DOHH2 (cell line): Measurements from ENCODE around the gene MPPE1.

ENCODE experiments used
- H3F3A ChIP-seq: fragments of 200-600 bp; sonication (generic), shearing (Covaris generic); 2 replicates; pipeline ENCODE4 v1.6.0; 2016; ENCODE audit warnings: antibody characterized with exemption, mild to moderate bottlenecking; ENCODE audit not compliant: control insufficient read depth, insufficient read depth
- H3K27ac ChIP-seq: fragments of 200-600 bp; sonication (generic); 2 replicates; pipeline ENCODE4 v1.5.1; 2014; ENCODE audit warnings: low read depth, mild to moderate bottlenecking, low read length, moderate library complexity
- H3K27me3 ChIP-seq: fragments of 200-600 bp; sonication (generic); 2 replicates; pipeline ENCODE4 v1.6.1; 2014; ENCODE audit warnings: mild to moderate bottlenecking, low read length, mixed read lengths; ENCODE audit not compliant: control insufficient read depth
- H3K36me3 ChIP-seq: fragments of 200-600 bp; sonication (generic); 2 replicates; pipeline ENCODE4 v1.6.1; 2014; ENCODE audit warnings: mild to moderate bottlenecking, low read length, moderate library complexity, mixed read lengths; ENCODE audit not compliant: control insufficient read depth
- H3K4me1 ChIP-seq: fragments of 200-600 bp; sonication (generic); 2 replicates; pipeline ENCODE4 v1.6.1; 2014; ENCODE audit warnings: mild to moderate bottlenecking, low read length, mixed read lengths; ENCODE audit not compliant: control insufficient read depth
- H3K4me2 ChIP-seq: fragments of 200-600 bp; sonication (generic); 2 replicates; pipeline ENCODE4 v1.6.0; 2014; ENCODE audit warnings: mild to moderate bottlenecking, low read length, moderate library complexity
- H3K4me3 ChIP-seq: fragments of 200-600 bp; sonication (generic); 2 replicates; pipeline ENCODE4 v1.5.1; 2014; ENCODE audit warnings: mild to moderate bottlenecking, low read length, mixed read lengths
- H3K79me2 ChIP-seq: fragments of 200-600 bp; sonication (generic); 2 replicates; pipeline ENCODE4 v1.6.1; 2014; ENCODE audit warnings: mild to moderate bottlenecking, low read length, mixed read lengths; ENCODE audit not compliant: control insufficient read depth
- H3K9me2 ChIP-seq: fragments of 200-600 bp; sonication (generic); replicated peaks from 2 replicates; pipeline ENCODE4 v1.6.1; 2014; ENCODE audit warnings: mild to moderate bottlenecking, low read length, mixed read lengths; ENCODE audit not compliant: control insufficient read depth
- H3K9me3 ChIP-seq: fragments of 200-600 bp; sonication (generic); 2 replicates; pipeline ENCODE4 v1.6.1; 2014; ENCODE audit warnings: antibody characterized with exemption, low read length, mixed read lengths; ENCODE audit not compliant: control insufficient read depth, insufficient read depth
- H4K20me1 ChIP-seq: fragments of 200-600 bp; sonication (generic); 2 replicates; pipeline ENCODE4 v1.6.0; 2014; ENCODE audit warnings: low read depth, mild to moderate bottlenecking, antibody characterized with exemption, low read length, moderate library complexity; ENCODE audit not compliant: control insufficient read depth, insufficient read depth
- EZH2phosphoT487 ChIP-seq: fragments of 200-600 bp; sonication (generic); IDR thresholded peaks from 2 replicates; pipeline ENCODE4 v1.6.1; 2017; ENCODE audit warnings: borderline replicate concordance, mild to moderate bottlenecking, antibody characterized with exemption, low read length, moderate library complexity, mixed read lengths
- TF ChIP-seq, protein P1 (sequence below): fragments of 200-600 bp; sonication (generic); IDR thresholded peaks from one replicate; pipeline ENCODE4 v1.5.1; 2014; ENCODE audit warnings: antibody characterized with exemption, mild to moderate bottlenecking, low read depth, low read length; ENCODE audit not compliant: poor library complexity, severe bottlenecking

MPPE1 gene

DNA sequence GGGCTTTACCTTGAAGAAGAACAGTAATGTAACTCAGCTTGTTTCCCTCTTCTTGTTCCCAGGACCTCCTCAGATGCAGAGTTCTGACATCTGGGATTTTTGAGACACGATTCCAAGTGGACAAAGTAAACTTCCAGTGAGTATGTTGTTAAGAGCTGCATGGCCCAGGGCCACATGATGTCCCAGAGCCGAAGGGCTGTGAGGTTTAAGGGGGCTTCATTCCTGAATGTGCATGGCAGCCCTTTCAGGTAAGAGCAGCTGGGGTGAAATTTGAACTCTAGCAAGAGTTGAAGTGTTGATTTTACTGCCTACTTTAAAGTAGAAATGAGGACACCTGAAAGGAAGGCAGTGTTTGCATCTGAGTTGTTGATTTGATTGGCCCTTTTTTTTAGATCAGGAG, 43.6 kb downstream of the MPPE1 start:
- Histone ChIP-seq H3K9me3 (no peaks in the 10 kb centered on the region), H3K4me1 (peaks cover 10% of the 10 kb centered on the region), H3K9me2 (no peaks in the 10 kb centered on the region), H3K36me3 (no peaks in the 10 kb centered on the region; the same call in 1 of the 2 replicates), H3K27me3 (no peaks in the 10 kb centered on the region), H3K4me2 (no peak overlapping the region), H3K27ac (no peak overlapping the region), H3F3A (0 out of 2 replicates have a peak, but pooled peaks cover 2% of the 10 kb centered on the region), H3K4me3 (no peak overlapping the region), H3K79me2 (no peaks in the 10 kb centered on the region), H4K20me1 (no peaks in the 10 kb centered on the region)
- TF ChIP-seq, protein P1, sequence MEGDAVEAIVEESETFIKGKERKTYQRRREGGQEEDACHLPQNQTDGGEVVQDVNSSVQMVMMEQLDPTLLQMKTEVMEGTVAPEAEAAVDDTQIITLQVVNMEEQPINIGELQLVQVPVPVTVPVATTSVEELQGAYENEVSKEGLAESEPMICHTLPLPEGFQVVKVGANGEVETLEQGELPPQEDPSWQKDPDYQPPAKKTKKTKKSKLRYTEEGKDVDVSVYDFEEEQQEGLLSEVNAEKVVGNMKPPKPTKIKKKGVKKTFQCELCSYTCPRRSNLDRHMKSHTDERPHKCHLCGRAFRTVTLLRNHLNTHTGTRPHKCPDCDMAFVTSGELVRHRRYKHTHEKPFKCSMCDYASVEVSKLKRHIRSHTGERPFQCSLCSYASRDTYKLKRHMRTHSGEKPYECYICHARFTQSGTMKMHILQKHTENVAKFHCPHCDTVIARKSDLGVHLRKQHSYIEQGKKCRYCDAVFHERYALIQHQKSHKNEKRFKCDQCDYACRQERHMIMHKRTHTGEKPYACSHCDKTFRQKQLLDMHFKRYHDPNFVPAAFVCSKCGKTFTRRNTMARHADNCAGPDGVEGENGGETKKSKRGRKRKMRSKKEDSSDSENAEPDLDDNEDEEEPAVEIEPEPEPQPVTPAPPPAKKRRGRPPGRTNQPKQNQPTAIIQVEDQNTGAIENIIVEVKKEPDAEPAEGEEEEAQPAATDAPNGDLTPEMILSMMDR = no peak
- no peak for TF ChIP-seq EZH2phosphoT487

DNA sequence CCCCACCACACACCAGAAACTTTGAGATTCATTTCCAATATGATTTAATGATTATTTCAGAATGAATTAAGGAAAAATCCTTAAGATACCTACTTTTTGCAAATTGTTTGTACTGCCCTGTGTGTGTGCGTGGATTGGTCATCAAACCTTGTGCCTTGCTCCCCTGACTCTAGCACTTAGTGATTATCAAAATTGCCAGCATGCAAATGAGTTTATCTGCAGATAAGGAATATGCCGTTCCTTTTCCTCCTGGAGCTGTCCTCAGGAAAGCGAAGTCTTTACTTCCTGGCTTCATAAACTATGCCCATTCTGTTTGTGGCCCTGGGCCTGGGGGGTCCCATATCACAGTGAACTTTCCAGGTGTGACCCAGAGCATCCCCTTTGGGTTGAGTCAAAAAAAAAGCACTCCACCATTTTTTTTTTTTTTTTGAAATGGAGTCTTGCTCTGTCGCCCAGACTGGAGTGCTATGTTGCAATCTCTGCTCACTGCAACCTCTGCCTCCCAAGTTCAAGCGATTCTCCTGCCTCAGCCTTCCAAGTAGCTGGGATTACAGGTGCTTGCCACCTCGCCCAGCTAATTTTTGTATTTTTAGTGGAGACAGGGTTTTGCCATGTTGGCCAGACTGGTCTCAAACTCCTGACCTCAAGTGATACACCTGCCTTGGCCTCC, 45.5 kb downstream of the MPPE1 start:
- no peak for TF ChIP-seq EZH2phosphoT487
- TF ChIP-seq, protein P1 = no peak
- H3K9me2 ChIP-seq = no peaks in the 10 kb centered on the region
- no peaks in the 10 kb centered on the region for H3K9me3 ChIP-seq
- H3K79me2 ChIP-seq = no peaks in the 10 kb centered on the region
- no peaks in the 10 kb centered on the region for H4K20me1 ChIP-seq
- H3K4me3 ChIP-seq = no peak overlapping the region
- H3K27ac ChIP-seq = no peak overlapping the region
- no peaks in the 10 kb centered on the region for H3K36me3 ChIP-seq
- no peaks in the 10 kb centered on the region for H3F3A ChIP-seq
- no peaks in the 10 kb centered on the region for H3K27me3 ChIP-seq
- H3K4me1 ChIP-seq = no peaks in the 10 kb centered on the region
- no peak overlapping the region for H3K4me2 ChIP-seq

DNA sequence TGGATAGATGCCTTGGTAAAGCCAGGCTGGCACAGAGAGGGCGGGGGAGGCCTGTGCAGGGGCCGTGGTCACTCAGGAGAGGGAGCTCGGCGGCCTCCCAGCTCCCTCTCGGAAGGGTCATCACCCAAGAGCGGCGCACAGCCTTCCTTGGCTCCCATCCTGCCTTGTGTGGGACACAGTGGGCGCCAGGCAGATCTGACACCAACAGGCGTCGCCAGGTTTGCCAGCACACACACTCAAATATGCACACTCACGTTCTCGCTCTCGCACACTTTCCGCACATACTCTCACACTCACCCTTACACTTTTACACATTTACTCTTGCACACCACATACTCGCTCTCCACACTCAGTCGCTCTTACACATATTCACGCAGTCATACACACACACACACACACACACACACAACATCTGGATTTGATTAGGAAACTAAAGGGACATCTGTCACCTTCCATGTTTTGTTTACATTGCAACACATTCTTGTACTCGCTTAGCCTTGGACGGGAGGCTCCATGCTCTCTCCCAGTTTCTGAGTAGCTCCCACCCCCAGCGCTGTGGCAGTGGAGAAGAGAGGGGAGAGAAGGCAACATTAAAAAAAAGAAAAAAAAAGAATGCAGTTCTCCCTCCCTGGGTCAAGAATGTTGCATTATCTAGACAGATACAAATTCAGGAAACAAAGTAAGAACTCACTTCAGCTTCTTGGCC, 46.4 kb downstream of the MPPE1 start:
- Histone ChIP-seq H3K9me3 (no peaks in the 10 kb centered on the region), H3K36me3 (no peaks in the 10 kb centered on the region), H3K4me2 (no peak overlapping the region), H3K9me2 (no peaks in the 10 kb centered on the region), H3K27ac (no peak overlapping the region), H3K4me3 (no peak overlapping the region), H4K20me1 (no peaks in the 10 kb centered on the region), H3F3A (no peaks in the 10 kb centered on the region), H3K79me2 (no peaks in the 10 kb centered on the region), H3K27me3 (no peaks in the 10 kb centered on the region), H3K4me1 (no peaks in the 10 kb centered on the region)
- TF ChIP-seq, protein P1 = no peak
- TF ChIP-seq EZH2phosphoT487 = no peak
